ENCODE measurements around the gene GABRD. TPM values are rescaled to one million over a fixed set of nuclear protein-coding genes. Genes with fewer than 3 reads are reported as not detected.

Gene GABRD
- total and polyA plus RNA-seq, 8 donors = 0.09 to 0.61 (median 0.15) TPM; not detected in 3

DNA sequence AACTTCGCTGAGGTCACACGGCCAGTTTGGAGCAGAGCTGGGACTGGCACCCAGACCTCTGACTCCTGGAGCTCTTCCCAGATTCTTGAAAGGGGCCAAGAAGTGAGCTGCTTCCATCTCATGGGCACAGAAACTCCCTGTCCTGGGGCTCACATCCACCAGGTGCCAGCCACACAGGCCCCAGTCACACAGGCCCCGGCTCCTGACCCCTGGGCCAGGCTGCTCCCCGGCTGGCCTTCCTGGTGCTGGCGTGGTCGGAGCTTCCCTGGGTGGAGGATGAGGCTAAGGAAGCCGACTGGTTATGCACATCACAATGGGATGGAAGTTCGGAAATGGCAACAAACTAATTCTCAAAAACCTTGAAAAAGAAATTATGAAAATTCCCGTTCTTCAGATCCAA, 3.0 kb upstream of the GABRD start:
- peaks cover 0 to 14% (median 3%) of the 10 kb centered on the region in 4 donors for H3K27me3 ChIP-seq
- ATAC-seq (no peak), DNase-seq (no peak), FAIRE-seq (no peak)
- intact Hi-C loops (cut with DNase I) = no loop called here
- 65 to 71% methylated on average over 9 of the region's 9 CpGs for WGBS, 2 donors
- TF ChIP-seq, protein P1, sequence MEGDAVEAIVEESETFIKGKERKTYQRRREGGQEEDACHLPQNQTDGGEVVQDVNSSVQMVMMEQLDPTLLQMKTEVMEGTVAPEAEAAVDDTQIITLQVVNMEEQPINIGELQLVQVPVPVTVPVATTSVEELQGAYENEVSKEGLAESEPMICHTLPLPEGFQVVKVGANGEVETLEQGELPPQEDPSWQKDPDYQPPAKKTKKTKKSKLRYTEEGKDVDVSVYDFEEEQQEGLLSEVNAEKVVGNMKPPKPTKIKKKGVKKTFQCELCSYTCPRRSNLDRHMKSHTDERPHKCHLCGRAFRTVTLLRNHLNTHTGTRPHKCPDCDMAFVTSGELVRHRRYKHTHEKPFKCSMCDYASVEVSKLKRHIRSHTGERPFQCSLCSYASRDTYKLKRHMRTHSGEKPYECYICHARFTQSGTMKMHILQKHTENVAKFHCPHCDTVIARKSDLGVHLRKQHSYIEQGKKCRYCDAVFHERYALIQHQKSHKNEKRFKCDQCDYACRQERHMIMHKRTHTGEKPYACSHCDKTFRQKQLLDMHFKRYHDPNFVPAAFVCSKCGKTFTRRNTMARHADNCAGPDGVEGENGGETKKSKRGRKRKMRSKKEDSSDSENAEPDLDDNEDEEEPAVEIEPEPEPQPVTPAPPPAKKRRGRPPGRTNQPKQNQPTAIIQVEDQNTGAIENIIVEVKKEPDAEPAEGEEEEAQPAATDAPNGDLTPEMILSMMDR (IDR thresholded peaks at IDR 0.05) = no peak
- no peaks in the 10 kb centered on the region for H3K36me3 ChIP-seq
- H3K4me1 ChIP-seq = peaks cover 0 to 5% (median 0%) of the 10 kb centered on the region in 3 donors
- no peaks in the 10 kb centered on the region for H3K9me3 ChIP-seq
- no peak overlapping the region for H3K4me3 ChIP-seq
- no peak overlapping the region for H3K27ac ChIP-seq

DNA sequence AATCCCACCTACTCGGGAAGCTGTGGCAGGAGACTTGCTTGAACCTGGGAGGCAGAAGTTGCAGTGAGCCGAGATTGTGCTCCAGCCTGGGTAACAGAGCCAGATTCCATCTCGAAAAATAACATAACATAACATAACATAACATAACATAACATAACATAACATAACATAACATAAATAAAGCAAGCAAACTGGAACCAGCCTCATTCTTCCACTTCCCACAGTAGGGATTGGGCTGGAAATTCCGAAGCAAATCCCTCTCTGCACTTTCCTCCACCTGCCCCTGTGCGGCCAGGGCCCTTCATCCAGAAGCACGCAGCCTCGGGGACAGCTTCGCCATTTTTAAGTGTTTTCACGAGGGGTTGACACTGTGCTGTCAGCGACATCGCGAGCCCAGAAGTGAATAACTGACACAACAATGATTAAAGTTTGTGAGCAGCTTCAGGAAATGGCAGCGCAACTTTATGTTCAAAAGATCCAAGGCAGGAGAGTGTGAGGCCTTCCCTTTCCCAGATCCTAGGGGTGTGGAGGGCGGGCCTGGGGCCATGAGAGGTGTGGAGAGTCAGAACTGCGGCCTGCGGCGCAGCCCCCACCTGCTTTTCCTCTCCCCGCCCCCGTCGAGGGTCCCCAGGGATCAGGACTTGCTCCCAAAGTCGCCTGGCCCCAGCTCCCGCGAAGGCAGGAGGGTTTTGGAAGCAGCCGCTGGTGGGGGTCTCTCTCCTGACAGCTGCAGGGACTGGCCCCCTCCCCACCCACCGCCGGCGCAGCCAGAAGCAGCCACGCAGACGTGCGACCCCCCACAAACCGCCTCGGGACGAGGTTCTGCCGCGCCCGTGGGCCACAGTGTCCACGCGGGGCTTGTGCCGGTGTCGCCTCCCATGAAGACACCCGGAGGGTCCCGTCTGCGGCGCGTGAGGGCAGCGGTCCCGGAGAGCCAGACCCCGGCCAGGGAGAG, 651 bp upstream of the GABRD start:
- Histone ChIP-seq H3K27ac (no peak overlapping the region), H3K4me3 (no peak overlapping the region), H3K27me3 (peaks cover 0 to 20% (median 6%) of the 10 kb centered on the region in 4 donors), H3K9me3 (no peaks in the 10 kb centered on the region), H3K36me3 (no peaks in the 10 kb centered on the region), H3K4me1 (peaks cover 0 to 5% (median 0%) of the 10 kb centered on the region in 3 donors)
- WGBS, 2 donors = 21 to 30% methylated on average over 38 to 48 of the region's 48 CpGs
- ATAC-seq = no peak
- no peak for FAIRE-seq
- DNase-seq = peak in 1 of 6 donors; percentile 72
- intact Hi-C loops (cut with DNase I) = no loop called here
- TF ChIP-seq, protein P1 (IDR thresholded peaks at IDR 0.05) = no peak

DNA sequence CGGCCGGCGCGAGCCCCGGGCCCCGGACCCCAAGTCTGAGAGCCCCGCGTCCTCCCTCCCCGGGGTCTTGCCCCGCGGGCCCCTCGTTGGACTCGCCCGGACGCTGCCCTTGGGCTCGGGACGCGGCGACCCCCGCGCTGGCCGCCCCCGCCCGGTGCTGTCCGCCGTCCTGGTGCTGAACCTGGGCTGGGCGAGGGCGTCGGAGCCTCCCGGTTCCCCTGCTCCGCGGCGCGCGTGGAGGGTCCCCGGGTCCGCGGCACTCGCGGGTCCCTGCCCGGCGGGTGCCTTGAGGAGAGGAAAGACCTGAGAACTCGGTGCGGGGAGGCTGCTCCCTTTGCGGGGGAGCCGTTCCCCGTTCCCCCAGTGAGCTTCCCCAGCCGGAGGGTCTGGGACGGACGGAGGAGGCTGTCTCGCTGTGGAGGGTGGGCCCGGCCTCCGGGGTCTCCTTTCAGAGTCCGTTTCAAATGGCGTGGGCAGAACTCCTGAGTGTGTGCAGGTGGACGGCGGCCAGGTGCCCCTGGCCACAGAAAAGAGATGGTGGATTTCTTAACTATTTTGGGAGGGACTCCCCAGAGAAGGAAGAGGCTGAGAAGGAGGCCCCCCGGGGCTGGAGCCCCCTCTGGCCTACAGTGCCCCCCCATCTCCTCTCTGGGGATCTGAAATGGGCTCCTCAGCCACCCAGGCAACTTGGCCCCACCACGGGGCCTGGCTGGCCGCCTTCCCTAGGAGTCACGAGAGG, 595 bp downstream of the GABRD start:
- H3K27ac ChIP-seq = no peak overlapping the region
- FAIRE-seq (no peak), ATAC-seq (peak in 3 of 4 donors; percentile 17 to 77 (median 68)), DNase-seq (peak in 2 of 6 donors; percentile 73 to 76)
- intact Hi-C loops (cut with DNase I) = no loop called here
- peaks cover 0 to 20% (median 6%) of the 10 kb centered on the region in 4 donors for H3K27me3 ChIP-seq
- TF ChIP-seq, protein P1 (IDR thresholded peaks at IDR 0.05) = no peak
- no peaks in the 10 kb centered on the region for H3K9me3 ChIP-seq
- H3K36me3 ChIP-seq = no peaks in the 10 kb centered on the region
- WGBS, 2 donors = 10 to 20% methylated on average over 33 to 61 of the region's 61 CpGs
- H3K4me3 ChIP-seq = peak overlapping the region in 2 of 4 donors; percentile 27 to 41
- peaks cover 0 to 5% (median 0%) of the 10 kb centered on the region in 3 donors for H3K4me1 ChIP-seq

DNA sequence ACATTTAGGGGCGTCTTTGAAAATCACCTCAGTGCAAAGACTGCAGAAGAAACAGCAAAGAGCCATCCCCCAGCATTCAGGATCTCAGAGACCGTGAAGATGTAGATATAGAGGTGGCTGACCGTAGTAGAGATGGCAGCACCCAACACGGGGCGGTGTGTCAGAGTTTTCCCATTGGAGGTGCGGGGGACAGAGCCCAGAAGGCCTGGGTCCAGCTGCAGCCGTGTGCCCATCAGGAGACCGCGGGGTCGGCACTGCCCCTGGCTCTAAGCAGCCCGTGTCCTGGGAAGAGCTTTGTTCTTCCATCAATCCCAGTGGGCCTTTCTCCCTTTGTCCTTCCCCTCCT, 1.1 kb downstream of the GABRD start:
- DNase-seq (no peak), ATAC-seq (no peak), FAIRE-seq (no peak)
- peaks cover 0 to 20% (median 6%) of the 10 kb centered on the region in 4 donors for H3K27me3 ChIP-seq
- H3K4me1 ChIP-seq = peaks cover 0 to 5% (median 0%) of the 10 kb centered on the region in 3 donors
- H3K4me3 ChIP-seq = no peak overlapping the region
- intact Hi-C loops (cut with DNase I) = no loop called here
- 76 to 87% methylated on average over 11 of the region's 11 CpGs for WGBS, 2 donors
- no peaks in the 10 kb centered on the region for H3K36me3 ChIP-seq
- TF ChIP-seq, protein P1 (IDR thresholded peaks at IDR 0.05) = no peak
- H3K9me3 ChIP-seq = no peaks in the 10 kb centered on the region
- H3K27ac ChIP-seq = no peak overlapping the region
